Measurements from ENCODE around the gene CACNB3.

GRCh38 chr12:48800971-48801370, 17.3 kb upstream of the CACNB3 start:
- TF ChIP-seq CTCF (IDR thresholded peaks at IDR 0.05) (no peak), POLR2A (IDR thresholded peaks at IDR 0.05) (no peak), EP300 (IDR thresholded peaks at IDR 0.05) (no peak), POLR2AphosphoS5 (IDR thresholded peaks at IDR 0.05) (no peak)
